Bronchial epithelial cell (primary cell): Measurements from ENCODE around the gene EML4. TPM values are rescaled to one million over a fixed set of nuclear protein-coding genes. Genes with fewer than 3 reads are reported as not detected.
A peak's percentile ranks its signal among the peaks of the same experiment; 100 is the strongest.
"Not testable (repeated sequence)": the region's sequence is repeated elsewhere in the genome, so short reads cannot be mapped to it uniquely, and the experiment has no call there.

Experiments
- DNase-seq: peaks from one replicate; pipeline ENCODE4 v3.0.0-alpha.2; 2010; ENCODE audit warnings: low read depth
- FAIRE-seq: peaks from 2 replicates; lab custom pipeline; 2011; peaks lifted over from hg19 to GRCh38; lab: Jason Lieb, UNC
- H3K27me3 ChIP-seq: 2 replicates; pipeline ENCODE4 v1.5.1; 2011; ENCODE audit warnings: low read length; ENCODE audit not compliant: control insufficient read depth, insufficient read depth
- H3K36me3 ChIP-seq: 2 replicates; pipeline ENCODE4 v1.5.1; 2011; ENCODE audit warnings: low read length; ENCODE audit not compliant: control insufficient read depth, insufficient read depth
- H3K4me3 ChIP-seq: 2 replicates; pipeline ENCODE4 v1.5.1; 2011; ENCODE audit warnings: mild to moderate bottlenecking, low read depth, low read length, control low read depth
- total RNA-seq: library from RNA; depleted of rRNA; stranded (reverse); fragments of >200 nt; gene quantifications from 2 replicates; pipeline ENCODE4 v1.2.1, GENCODE V29; 2014
- TF ChIP-seq, protein P1 (sequence below): IDR thresholded peaks from 2 replicates; pipeline ENCODE4 v1.5.1; 2011; ENCODE audit warnings: mild to moderate bottlenecking, moderate library complexity, low read length, control low read depth, inconsistent platforms; ENCODE audit not compliant: insufficient read depth, severe bottlenecking

Gene EML4
- total RNA-seq, 1 donor from 2014 or later, result 26.3 TPM

DNA sequence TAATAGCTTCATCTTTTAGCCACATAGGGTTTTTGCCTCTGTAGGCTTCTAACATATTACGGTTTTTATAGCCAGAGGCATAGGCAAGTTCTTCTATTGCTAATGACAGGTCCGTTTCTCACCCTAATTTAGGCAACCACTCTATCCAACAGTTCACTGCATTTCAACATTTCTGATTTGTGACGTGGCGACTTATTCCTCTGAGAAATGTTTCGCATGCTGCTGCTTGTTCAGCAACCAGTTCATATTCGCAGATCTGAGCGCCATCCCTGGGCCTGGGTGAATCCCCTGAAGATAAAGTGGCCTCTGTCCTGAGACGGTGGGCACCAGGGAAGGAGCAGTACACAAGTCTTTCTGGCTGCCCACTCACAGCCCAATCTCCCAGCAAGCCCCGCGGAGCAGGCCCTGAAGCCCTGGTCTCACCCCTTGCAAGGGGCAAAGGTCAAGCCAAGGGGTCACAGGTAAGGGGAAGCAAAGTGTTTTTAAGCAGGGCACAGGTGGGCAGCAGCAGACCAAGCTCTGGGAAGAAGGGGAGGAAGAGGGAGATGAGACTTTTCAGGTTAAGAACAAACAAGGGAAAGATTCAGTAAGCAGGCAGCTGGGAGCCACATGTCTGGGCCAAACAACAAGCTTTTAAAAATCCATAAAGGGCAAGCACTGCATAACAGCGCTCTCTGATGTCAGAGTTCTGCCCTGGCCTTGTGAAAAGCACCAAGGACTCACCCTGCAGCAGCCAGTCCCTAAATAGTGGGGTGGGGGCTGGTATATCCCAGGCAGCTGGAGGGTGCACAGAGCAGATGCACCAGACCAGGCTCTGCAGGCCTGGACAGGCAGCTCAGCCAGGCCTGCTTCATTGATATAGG lies 202.7 kb downstream of the EML4 start:
- FAIRE-seq (peak; percentile 89), DNase-seq (peak; percentile 95)
- H3K4me3 ChIP-seq, result no peak overlapping the region
- H3K36me3 ChIP-seq, result no peaks in the 10 kb centered on the region
- TF ChIP-seq, protein P1, sequence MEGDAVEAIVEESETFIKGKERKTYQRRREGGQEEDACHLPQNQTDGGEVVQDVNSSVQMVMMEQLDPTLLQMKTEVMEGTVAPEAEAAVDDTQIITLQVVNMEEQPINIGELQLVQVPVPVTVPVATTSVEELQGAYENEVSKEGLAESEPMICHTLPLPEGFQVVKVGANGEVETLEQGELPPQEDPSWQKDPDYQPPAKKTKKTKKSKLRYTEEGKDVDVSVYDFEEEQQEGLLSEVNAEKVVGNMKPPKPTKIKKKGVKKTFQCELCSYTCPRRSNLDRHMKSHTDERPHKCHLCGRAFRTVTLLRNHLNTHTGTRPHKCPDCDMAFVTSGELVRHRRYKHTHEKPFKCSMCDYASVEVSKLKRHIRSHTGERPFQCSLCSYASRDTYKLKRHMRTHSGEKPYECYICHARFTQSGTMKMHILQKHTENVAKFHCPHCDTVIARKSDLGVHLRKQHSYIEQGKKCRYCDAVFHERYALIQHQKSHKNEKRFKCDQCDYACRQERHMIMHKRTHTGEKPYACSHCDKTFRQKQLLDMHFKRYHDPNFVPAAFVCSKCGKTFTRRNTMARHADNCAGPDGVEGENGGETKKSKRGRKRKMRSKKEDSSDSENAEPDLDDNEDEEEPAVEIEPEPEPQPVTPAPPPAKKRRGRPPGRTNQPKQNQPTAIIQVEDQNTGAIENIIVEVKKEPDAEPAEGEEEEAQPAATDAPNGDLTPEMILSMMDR, result no peak
- no peaks in the 10 kb centered on the region for H3K27me3 ChIP-seq

GRCh38 chr2:42372474-42373200 lies 203.5 kb downstream of the EML4 start:
- Histone ChIP-seq H3K27me3 (no peaks in the 10 kb centered on the region), H3K36me3 (no peaks in the 10 kb centered on the region), H3K4me3 (no peak overlapping the region)
- TF ChIP-seq, protein P1, result no peak
- FAIRE-seq (no peak), DNase-seq (no peak)

DNA sequence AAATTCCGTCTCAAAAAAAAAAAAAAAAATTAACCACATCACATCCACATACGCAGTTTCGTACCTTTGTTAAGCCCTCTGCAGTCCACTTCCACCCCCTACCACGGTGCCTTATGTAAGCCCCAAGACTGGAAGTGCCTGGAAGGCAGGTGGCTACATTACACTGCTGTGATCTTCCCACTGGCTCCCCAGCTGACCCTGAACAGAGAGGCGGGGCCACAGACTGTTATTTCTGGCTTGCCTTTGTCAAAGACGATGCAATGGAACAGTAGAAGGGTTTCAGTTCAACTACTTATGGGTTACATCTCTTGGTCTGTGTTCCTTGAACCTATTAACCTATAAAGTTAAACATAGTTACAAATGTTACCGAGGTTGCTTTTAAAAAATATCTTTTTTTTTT lies 207.6 kb downstream of the EML4 start:
- FAIRE-seq, result no peak

GRCh38 chr2:42378415-42378814 lies 209.3 kb downstream of the EML4 start:
- H3K36me3 ChIP-seq, result no peaks in the 10 kb centered on the region
- TF ChIP-seq, protein P1, result no peak
- H3K4me3 ChIP-seq, result no peak overlapping the region
- no peak for DNase-seq
- no peak for FAIRE-seq
- no peaks in the 10 kb centered on the region for H3K27me3 ChIP-seq

More for the DNA sequence above, 207.6 kb downstream of the EML4 start:
- no peaks in the 10 kb centered on the region for H3K27me3 ChIP-seq
- H3K4me3 ChIP-seq, result no peak overlapping the region
- no peaks in the 10 kb centered on the region for H3K36me3 ChIP-seq
- DNase-seq, result no peak
- TF ChIP-seq, protein P1, result no peak

- H3K4me3 ChIP-seq, DNase-seq, H3K27me3 ChIP-seq, FAIRE-seq, H3K36me3 ChIP-seq: not testable (repeated sequence)
These were observed 210.9 kb downstream of the EML4 start for GRCh38 chr2:42380026-42380425.

DNA sequence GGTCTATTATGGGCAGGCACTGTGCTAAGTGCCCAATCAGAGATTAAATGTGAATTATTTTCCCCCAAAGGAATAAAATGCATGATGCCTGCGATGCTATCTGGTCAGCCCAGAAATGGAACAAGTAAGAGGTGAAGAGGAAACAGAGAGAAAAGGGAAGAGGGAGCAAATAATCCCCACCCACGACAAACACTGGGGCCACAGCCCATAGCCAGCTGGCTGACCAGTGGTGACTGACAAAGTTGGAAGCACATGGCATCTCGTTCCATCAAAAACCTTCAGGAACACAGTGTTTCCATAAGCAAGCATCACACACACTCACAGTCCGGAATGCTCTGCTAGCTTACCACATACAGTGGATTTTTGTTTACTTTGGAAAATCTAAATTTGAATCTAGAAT lies 213.0 kb downstream of the EML4 start:
- peak; percentile 87 for FAIRE-seq
- no peaks in the 10 kb centered on the region for H3K27me3 ChIP-seq
- TF ChIP-seq, protein P1, result no peak
- no peaks in the 10 kb centered on the region for H3K36me3 ChIP-seq
- H3K4me3 ChIP-seq, result no peak overlapping the region
- DNase-seq, result no peak
